A549 treated with CORT108297 at 1 μM for 4 hours (cell line): ENCODE data around the gene OSCAR. TPM values are rescaled to one million over a fixed set of nuclear protein-coding genes. Genes with fewer than 3 reads are reported as not detected.

Source experiments
- total RNA-seq: library from RNA; stranded (reverse); fragments of 200-300 nt; extraction: Qiagen RNA extraction; gene quantifications from 5 replicates; pipeline ENCODE4 v1.2.3, GENCODE V29; 2022

OSCAR gene, protein sequence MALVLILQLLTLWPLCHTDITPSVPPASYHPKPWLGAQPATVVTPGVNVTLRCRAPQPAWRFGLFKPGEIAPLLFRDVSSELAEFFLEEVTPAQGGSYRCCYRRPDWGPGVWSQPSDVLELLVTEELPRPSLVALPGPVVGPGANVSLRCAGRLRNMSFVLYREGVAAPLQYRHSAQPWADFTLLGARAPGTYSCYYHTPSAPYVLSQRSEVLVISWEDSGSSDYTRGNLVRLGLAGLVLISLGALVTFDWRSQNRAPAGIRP
- 0.30 to 0.57 TPM (median 0.36 TPM) in 5 replicates for total RNA-seq

GRCh38 chr19:54100561-54100960 is at the start of gene OSCAR:
Gene OSCAR, minus strand, starts transcription at chr19:54100803. Its CDS starts 11 bp downstream, at chr19:54100792.

DNA sequence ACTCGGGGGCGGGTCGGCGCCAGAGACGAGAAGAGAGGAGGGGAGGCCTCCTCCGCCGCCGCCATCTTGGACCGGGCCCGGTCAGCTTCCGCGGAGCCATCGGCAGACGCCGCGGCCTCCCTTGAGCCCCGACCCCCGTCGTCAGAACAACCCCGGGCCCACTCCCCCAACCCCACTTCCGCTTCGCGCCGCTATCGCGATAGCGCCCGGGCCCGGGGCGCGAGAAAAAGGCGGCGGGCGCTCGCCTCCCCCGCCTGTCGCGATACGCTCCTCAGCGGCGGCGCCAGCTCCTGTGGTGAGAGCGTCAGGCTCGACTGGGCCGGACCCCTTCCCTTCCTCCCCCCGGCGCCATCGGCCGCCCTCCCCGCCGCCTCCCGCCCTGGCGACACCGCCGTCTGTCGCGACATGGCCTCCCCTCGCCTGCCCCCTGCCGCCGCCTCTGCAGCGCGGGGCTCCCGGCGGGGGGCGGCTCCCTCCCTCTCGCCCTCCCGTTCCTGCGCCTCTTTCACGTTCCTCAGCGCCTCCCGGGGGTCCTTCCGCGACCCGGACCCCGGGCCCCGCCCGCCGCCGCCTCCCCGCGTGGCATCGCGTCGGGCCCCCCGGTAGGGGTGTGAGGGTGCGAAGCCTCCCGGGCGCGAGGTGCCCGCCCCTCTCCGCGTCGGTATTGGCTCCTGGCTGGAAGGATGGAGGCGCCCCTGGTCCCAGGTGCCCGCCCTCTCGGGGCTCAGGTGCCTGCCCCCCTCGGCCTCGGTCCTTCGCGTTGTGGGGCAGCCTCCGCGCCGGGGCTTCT is 37.3 kb upstream of the OSCAR start, which contains the start of gene CNOT3:
Gene CNOT3, plus strand, starts transcription at position 64 of the 790 bp plus-strand sequence. CDS start 5,217 bp downstream, outside the sequence.

DNA sequence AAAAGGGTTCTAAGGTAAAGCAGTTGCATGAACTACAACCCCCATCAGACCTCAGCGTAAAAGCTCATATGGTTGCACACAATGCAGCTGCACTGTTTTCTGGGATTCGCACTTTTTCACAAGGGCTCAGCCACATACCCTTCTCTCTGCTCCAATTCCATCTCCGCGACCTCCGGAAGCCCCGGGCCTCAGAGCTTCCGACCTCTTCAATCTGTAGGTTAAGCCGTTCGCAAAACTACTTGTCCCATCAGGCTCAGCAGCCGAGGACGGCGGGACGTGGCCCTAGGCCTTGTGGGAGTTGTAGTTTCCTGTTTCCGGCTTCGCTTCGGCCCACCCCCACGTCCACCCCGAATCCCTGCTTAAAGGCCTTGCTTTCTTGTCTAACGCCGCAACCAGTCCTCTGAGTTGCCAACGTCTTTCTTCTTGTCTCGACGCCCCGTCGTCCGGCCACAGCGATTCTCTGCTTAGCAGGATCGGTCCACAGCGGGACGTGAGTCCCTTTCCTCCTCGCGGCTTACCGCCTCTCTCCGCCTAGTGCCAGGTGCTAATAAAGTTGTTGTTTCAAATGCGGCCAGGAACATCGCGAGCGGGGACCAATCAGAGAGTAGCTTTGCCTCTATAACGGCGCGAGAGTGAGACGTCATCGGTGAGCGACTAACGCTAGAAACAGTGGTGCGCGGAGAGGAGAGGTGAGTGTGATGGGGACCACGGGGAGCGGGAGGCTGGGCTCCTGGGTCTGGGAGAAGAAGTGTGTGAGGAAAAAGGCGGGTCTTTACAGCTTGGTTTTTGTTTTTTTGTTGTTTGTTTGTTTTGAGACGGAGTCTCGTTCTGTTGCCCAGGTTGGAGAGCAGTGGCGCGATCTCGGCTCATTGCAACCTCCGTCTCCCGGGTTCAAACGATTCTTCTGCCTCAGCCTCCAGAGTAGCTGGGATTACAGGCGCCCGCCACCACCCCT is 14.8 kb upstream of the OSCAR start, which contains the start of the genes PRPF31 and TFPT:
Gene PRPF31, plus strand, starts transcription at position 646 of the 955 bp plus-strand sequence. CDS start 2,525 bp downstream, outside the sequence.
Gene TFPT, minus strand, starts transcription at position 549 of the 955 bp plus-strand sequence. Its CDS starts 388 bp downstream, at position 161.

GRCh38 chr19:54102421-54103169 is 2.0 kb upstream of the OSCAR start, which contains the start of gene NDUFA3:
Gene NDUFA3, plus strand, starts transcription at chr19:54102855. Its CDS starts 24 bp downstream, at chr19:54102879.

DNA sequence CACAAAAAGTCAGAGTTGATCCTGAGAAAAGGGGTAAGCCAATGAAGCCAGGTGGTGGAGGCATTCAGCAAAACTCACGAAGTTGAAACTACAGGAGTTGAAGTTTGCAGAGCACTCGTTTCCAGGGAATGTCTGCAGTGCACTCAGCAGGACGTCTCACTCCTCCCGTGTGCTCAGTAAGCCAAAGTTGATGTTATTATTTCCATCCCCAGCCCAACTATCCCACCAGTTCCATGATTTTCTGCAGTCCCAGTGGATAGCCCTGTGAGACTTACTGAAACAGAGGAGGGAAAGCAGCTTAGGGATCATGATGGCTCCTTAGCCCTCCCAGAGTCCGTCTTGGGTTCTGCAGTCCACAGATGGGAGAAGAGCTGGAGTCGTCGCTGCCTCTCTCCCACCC is 19.6 kb downstream of the OSCAR start, which contains the start of gene TARM1:
Gene TARM1, minus strand, starts transcription at position 334 of the 400 bp plus-strand sequence. Its CDS starts 25 bp downstream, at position 309.

DNA sequence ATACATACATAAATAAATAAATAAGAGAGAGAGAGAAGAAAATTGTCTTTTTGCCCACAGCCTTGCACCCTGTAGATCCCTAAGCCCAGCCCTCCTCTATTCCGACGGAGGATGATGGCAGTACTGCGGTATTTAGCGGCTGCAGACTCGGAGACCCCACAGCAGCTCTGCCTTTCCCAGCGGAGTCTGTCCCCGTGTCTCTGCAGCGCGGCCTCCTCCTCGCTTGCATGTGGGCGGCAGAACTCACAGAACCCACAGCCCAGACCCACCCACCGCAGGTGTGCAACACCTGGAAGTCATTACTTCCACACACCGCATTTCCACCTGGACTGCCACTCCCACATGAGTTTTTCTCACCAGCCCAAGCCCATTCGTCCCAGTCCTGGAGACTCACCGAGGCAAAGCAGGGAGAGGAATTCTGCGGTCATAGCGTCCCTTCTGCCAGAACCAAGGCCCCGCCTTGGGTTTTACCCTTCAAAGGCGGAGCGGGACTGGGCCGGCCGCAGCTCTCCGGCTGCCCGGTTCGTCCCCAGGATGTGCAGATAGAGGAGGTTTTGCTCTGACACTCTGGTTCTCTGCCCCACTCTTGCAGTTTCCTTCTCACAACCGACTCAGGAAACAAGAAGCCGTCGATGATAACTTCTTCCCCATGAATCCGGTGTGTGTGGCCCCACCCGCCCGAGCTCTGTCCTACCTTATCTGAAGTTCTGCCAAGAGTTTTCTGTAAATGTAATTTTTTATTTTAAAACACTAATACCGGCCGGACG is 37.1 kb downstream of the OSCAR start, which contains the start of gene VSTM1:
Gene VSTM1, minus strand, starts transcription at position 548 of the 767 bp plus-strand sequence. Its CDS starts 120 bp downstream, at position 428.

Other genes with a start within 250 kb of the OSCAR start
- 208 to 357 TPM (median 304 TPM) in 5 replicates for gene MYADM, start 232.9 kb downstream of the OSCAR start, total RNA-seq
- 4.2 to 6.7 TPM (median 5.9 TPM) in 5 replicates for gene PRKCG, start 218.6 kb downstream of the OSCAR start, total RNA-seq
- gene CACNG7, start 191.5 kb downstream of the OSCAR start, total RNA-seq = 5.6 to 10.8 TPM (median 10.7 TPM) in 5 replicates
- gene CACNG8, start 137.9 kb downstream of the OSCAR start, total RNA-seq = 0.90 to 1.4 TPM (median 1.4 TPM) in 5 replicates
- 8.5 to 13.8 TPM (median 13.2 TPM) in 5 replicates for gene CACNG6, start 109.2 kb downstream of the OSCAR start, total RNA-seq
- 0.36 to 0.93 TPM (median 0.50 TPM) in 5 replicates for gene VSTM1, start 36.9 kb downstream of the OSCAR start, total RNA-seq
- gene TARM1, start 19.4 kb downstream of the OSCAR start, total RNA-seq = not detected in 5 replicates
- gene NDUFA3, start 2.1 kb upstream of the OSCAR start, total RNA-seq = 208 to 257 TPM (median 223 TPM) in 5 replicates
- 20.8 to 25.0 TPM (median 21.5 TPM) in 5 replicates for gene TFPT, start 14.9 kb upstream of the OSCAR start, total RNA-seq
- gene PRPF31, start 15.0 kb upstream of the OSCAR start, total RNA-seq = 111 to 121 TPM (median 116 TPM) in 5 replicates
- gene CNOT3, start 37.0 kb upstream of the OSCAR start, total RNA-seq = 54.2 to 70.0 TPM (median 69.5 TPM) in 5 replicates
- 7.5 to 9.4 TPM (median 8.5 TPM) in 5 replicates for gene LENG1, start 58.9 kb upstream of the OSCAR start, total RNA-seq
- gene TMC4, start 72.4 kb upstream of the OSCAR start, total RNA-seq = 1.0 to 1.7 TPM (median 1.2 TPM) in 5 replicates
- gene MBOAT7, start 88.8 kb upstream of the OSCAR start, total RNA-seq = 121 to 181 TPM (median 160 TPM) in 5 replicates
- 77.8 to 137 TPM (median 131 TPM) in 5 replicates for gene TSEN34, start 90.5 kb upstream of the OSCAR start, total RNA-seq
- 2,162 to 2,522 TPM (median 2,268 TPM) in 5 replicates for gene RPS9, start 100.1 kb upstream of the OSCAR start, total RNA-seq
- 0.06 to 0.25 TPM (median 0.09 TPM) in 3 of 5 replicates, not detected in the others for gene LILRB3, start 122.2 kb upstream of the OSCAR start, total RNA-seq
- 0.06 TPM in 1 of 5 replicates, not detected in the others for gene LILRA6, start 142.0 kb upstream of the OSCAR start, total RNA-seq
- 0.03 to 0.06 TPM in 2 of 5 replicates, not detected in the others for gene LILRB5, start 156.5 kb upstream of the OSCAR start, total RNA-seq
- gene LILRB2, start 180.3 kb upstream of the OSCAR start, total RNA-seq = 0.05 to 0.13 TPM (median 0.09 TPM) in 3 of 5 replicates, not detected in the others
- gene LILRA5, start 212.4 kb upstream of the OSCAR start, total RNA-seq = not detected in 5 replicates
- 0.13 TPM in 1 of 5 replicates, not detected in the others for gene LILRA4, start 238.4 kb upstream of the OSCAR start, total RNA-seq